ENCODE results near the gene RNF10.
"Not testable (repeated sequence)": the region's sequence is repeated elsewhere in the genome, so short reads cannot be mapped to it uniquely, and the experiment has no call there.

The RNF10 gene

DNA sequence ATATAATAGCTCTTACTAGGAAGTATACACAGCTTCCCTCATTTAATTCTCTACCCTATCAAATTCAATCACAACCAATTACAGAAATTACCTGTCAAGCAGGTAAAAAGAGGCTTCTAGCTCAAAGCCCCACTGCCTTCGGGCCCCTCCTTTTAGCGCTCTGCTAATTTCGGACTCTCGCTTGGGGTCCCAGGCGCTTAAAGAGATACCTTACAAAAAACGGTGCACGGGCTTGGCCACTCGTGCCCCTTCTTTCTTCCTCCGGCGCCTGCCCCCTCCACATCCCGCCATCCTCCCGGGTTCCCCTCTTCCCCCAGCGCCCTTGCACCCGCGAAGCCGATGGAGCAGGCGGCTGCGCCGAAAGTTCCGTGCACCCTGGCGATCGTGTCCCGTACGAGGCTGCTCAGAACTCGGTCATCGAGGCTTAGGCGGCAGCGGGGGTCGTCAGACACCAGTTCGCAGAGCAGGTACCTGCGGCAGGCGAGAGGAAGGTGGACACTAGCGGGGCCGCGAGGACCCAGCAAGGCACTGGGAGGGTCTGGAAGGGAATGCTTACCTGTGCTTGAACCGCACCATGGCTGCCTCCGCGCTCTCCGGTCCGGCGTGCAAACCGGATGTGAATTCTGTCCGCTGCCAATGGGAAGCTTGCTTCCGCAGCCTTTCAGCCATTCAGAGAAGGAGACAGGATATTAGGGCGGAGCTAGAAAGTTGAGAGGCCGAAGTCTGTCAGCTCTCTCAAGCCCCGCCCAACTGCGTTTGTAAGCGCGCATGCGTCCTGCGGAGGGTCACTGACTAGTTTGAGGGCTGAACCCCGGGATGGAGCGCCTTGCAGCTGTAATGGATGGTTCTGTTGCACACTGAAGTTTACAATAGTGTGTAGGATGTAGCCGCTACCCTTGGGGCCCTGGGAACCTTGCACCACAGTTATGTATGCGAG, 46.9 kb downstream of the RNF10 start, which contains the start of gene POP5:
Gene POP5, minus strand, starts transcription at position 616 of the 937 bp plus-strand sequence. Its CDS starts 40 bp downstream, at position 576.
- DNase-seq (ENCODE audit: low read depth in 2 of 2), result peak; percentile 90 to 92

DNA sequence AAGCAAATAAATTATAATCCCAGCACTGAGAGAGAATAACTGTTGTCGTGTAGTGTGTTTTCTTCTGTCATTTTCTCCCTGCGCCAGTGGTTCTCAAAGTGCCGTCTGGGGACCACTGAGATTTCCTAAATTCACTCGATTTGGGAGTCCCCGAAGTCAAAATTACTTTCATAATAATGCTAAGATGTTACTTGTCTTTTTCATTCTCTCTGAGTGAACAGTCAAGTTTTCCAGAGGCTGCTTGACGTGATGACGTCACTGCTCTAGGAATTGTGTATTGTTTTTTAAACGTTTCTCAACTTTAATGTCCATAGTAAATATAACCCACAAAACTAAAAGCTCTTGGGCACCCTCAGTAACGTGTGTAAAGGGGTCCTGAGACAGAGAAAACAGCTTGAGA, 47.8 kb downstream of the RNF10 start:
- no peak for DNase-seq (ENCODE audit: low read depth in 2 of 2)

DNA sequence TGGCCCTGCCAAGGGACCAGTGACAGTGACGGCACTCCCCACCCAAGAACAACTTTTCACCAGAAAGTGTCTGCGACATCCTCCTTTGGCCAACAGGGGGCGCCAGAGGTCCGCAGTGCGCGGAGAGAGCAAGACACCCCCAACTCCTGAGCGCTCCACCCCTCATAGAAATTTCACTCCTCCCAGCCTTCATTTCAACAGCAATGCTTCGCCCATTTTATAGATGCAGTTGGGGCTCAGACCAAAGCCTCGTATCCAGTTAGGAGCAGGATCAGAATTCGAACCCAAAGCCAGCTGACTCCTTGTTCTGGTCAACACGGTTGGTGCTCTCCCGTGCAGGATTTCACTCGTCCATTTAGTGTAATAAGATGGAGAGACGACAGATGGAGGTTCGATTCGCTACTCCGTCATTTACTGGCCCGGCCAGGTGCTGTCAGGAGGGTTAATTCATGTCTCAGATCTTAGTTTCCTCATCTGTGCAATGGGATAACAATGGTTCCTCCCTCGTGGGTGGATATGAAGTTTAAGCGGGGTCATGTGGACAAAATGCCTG, 49.4 kb downstream of the RNF10 start:
- peak; percentile 17 to 20 for DNase-seq (ENCODE audit: low read depth in 2 of 2)

GRCh38 chr12:120584343-120585149, 50.4 kb downstream of the RNF10 start:
- no peak for DNase-seq (ENCODE audit: low read depth in 2 of 2)

- DNase-seq (ENCODE audit: low read depth in 2 of 2), result no peak
Observed at GRCh38 chr12:120586206-120586605, 52.0 kb downstream of the RNF10 start.

GRCh38 chr12:120586860-120587259, 52.7 kb downstream of the RNF10 start:
- no peak for DNase-seq (ENCODE audit: low read depth in 2 of 2)

- no peak for DNase-seq (ENCODE audit: low read depth in 2 of 2)
Observed at GRCh38 chr12:120588371-120588770, 54.2 kb downstream of the RNF10 start.

GRCh38 chr12:120588948-120589930, 55.1 kb downstream of the RNF10 start:
- DNase-seq (ENCODE audit: low read depth in 2 of 2), result no peak

DNA sequence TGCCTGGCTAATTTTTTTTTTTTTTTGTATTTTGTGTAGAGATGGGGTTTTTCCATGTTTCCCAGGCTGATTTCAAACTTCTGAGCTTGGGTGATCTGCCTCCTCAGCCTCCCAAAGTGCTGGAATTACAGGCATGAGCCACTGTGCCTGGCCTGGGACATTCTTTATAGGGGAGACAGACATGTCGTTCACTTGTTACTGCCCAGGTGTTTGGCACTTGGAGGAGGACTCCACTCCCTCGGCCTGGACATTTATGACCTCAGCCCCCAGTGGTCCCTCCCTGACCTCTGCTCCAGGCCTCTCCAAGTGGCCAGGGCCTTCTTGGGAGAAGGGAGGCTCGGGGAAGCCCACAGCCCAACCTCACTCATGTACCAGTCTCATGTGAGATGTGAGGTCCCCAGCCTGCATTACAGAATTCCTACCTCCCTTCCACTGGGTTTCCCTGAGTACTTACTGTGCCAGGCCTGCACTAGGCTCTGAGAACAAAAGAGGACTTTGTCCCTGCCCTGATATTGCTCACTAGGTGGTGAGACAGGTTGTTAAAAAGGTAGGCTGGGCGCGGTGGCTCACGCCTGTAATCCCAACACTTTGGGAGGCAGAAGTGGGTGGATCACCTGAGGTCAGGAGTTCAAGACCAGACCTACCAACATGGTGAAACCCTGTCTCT, 56.7 kb downstream of the RNF10 start:
- DNase-seq (ENCODE audit: low read depth in 2 of 2), result no peak

GRCh38 chr12:120592121-120593049, 58.2 kb downstream of the RNF10 start:
- no peak for DNase-seq (ENCODE audit: low read depth in 2 of 2)

DNA sequence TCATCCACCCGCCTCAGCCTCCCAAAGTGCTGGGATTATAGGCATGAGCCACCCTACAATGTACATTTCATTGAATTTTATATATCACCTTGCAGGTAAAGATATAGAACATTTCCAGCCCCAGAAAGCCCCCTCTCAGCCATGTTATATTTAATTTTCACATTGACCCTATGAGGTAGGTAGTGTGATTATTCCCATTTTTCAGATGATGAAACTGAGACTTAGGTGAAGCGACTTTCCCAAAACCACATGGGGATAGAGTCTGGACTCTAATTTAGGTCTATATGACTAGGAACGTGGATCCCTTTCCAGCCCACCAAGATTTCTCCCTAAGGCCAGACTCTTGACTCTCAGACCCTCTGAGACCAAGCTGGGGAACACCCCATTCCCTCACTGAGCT, 62.7 kb downstream of the RNF10 start:
- no peak for DNase-seq (ENCODE audit: low read depth in 2 of 2)

GRCh38 chr12:120597861-120598260, 63.7 kb downstream of the RNF10 start:
- no peak for DNase-seq (ENCODE audit: low read depth in 2 of 2)

GRCh38 chr12:120598674-120599463, 64.7 kb downstream of the RNF10 start:
- DNase-seq (ENCODE audit: low read depth in 2 of 2), result no peak

GRCh38 chr12:120599672-120600552, 65.8 kb downstream of the RNF10 start:
- no peak for DNase-seq (ENCODE audit: low read depth in 2 of 2)

- DNase-seq (ENCODE audit: low read depth in 2 of 2), result not testable (repeated sequence)
Observed at GRCh38 chr12:120602416-120602815, 68.3 kb downstream of the RNF10 start.

DNA sequence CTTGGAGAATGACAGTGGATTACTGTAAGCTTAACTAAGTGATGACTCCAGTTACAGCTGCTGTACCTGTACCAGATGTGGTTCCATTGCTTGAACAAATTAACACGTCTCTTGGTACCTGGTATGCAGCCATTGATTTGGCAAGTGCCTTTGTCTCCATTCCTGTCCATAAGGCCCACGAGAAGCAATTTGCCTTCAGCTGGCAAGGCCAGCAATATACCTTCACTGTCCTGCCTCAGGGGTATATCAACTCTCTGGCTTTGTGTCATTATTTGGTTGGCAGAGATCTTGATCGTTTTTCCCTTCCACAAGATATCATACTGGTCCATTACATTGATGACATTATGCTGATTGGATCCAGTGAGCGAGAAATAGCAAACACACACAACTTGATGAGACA, 76.4 kb downstream of the RNF10 start:
- DNase-seq (ENCODE audit: low read depth in 2 of 2), result no peak

GRCh38 chr12:120611534-120611933, 77.4 kb downstream of the RNF10 start:
- DNase-seq (ENCODE audit: low read depth in 2 of 2), result not testable (repeated sequence)

DNA sequence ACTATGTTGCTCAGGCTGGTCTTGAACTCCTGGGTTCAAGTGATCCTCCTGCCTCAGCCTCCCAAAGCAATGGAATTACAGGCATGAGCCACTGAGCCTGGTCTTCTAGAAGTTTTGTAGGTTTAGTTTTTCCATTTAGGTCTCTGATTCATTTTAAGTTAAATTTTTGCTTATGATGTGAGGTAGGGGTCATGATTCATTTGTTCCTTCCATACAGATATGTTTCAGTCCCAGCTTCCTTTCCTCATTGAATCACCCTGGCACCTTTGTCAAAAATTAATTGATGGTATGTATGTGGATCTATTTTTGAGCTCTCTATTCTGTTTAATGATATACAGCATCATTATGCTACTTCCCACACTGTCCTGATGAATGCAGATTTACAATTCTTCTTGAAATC, 80.7 kb downstream of the RNF10 start:
- DNase-seq (ENCODE audit: low read depth in 2 of 2), result no peak

Measured in fibroblast of skin of left biceps (primary cell).